Measurements from ENCODE around the gene TEX2. TPM values are rescaled to one million over a fixed set of nuclear protein-coding genes. Genes with fewer than 3 reads are reported as not detected.
A peak's percentile ranks its signal among the peaks of the same experiment; 100 is the strongest.

TEX2 gene
- total RNA-seq, 1 experiment from 2014 or later, result 20.1 TPM

GRCh38 chr17:64149196-64149595 is 113.9 kb downstream of the TEX2 start:
- no peaks in the 10 kb centered on the region for H3K27me3 ChIP-seq (ENCODE audit: control insufficient read depth, insufficient read depth, low read length)
- ATAC-seq, result no peak
- in situ Hi-C loops (cut with HindIII; ENCODE audit: low pct_unique_long_range_greater_than_20kb, low sequenced_read_pairs), result no loop called here
- TF ChIP-seq, protein P1, sequence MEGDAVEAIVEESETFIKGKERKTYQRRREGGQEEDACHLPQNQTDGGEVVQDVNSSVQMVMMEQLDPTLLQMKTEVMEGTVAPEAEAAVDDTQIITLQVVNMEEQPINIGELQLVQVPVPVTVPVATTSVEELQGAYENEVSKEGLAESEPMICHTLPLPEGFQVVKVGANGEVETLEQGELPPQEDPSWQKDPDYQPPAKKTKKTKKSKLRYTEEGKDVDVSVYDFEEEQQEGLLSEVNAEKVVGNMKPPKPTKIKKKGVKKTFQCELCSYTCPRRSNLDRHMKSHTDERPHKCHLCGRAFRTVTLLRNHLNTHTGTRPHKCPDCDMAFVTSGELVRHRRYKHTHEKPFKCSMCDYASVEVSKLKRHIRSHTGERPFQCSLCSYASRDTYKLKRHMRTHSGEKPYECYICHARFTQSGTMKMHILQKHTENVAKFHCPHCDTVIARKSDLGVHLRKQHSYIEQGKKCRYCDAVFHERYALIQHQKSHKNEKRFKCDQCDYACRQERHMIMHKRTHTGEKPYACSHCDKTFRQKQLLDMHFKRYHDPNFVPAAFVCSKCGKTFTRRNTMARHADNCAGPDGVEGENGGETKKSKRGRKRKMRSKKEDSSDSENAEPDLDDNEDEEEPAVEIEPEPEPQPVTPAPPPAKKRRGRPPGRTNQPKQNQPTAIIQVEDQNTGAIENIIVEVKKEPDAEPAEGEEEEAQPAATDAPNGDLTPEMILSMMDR (IDR thresholded peaks at IDR 0.05), result no peak
- TF ChIP-seq POLR2AphosphoS5 (IDR thresholded peaks at IDR 0.05; ENCODE audit: low read depth, low read length) (no peak), TCF7L2 (IDR thresholded peaks at IDR 0.05; ENCODE audit: low read depth, low read length) (no peak), REST (IDR thresholded peaks at IDR 0.05; ENCODE audit: insufficient read depth in 1 of 2, low read depth in 2 of 2, low read length in 1 of 2) (no peak), SIN3A (IDR thresholded peaks at IDR 0.05; ENCODE audit: borderline replicate concordance, insufficient read depth, low read depth, low read length) (no peak)
- intact Hi-C loops (cut with micrococcal nuclease; ENCODE audit: unreplicated experiment), result loop anchor here (5.0 kb wide), 1 partner anchor 133 kb away; no protein-coding TSS in a partner anchor
- POLR2A ChIA-PET, result interaction anchor here (1.2 kb wide), 1 partner anchor 133 kb away, joined by 5 read pairs; no protein-coding TSS in a partner anchor
- peaks cover 10% of the 10 kb centered on the region for H3K4me1 ChIP-seq (ENCODE audit: control insufficient read depth, insufficient read depth, low read length)
- no peak overlapping the region for H3K4me3 ChIP-seq (ENCODE audit: low read depth in 2 of 2, low read length in 2 of 2)
- no peak for DNase-seq (ENCODE audit: low read depth, low spot score)
- BruUV-seq (replicated peaks), result no TSS peak
- peaks cover 5% of the 10 kb centered on the region for H3K36me3 ChIP-seq (ENCODE audit: control insufficient read depth, insufficient read depth, low read length)
- H3K9me3 ChIP-seq (ENCODE audit: control insufficient read depth, insufficient read depth, low read depth, low read length), result no peaks in the 10 kb centered on the region
- no peak overlapping the region for H3K27ac ChIP-seq (ENCODE audit: low read length)
- CTCF ChIA-PET, result interaction anchor here (0.6 to 1.2 kb wide), 2 partner anchors 133 to 229 kb away, joined by 3 to 6 read pairs; no protein-coding TSS in a partner anchor

DNA sequence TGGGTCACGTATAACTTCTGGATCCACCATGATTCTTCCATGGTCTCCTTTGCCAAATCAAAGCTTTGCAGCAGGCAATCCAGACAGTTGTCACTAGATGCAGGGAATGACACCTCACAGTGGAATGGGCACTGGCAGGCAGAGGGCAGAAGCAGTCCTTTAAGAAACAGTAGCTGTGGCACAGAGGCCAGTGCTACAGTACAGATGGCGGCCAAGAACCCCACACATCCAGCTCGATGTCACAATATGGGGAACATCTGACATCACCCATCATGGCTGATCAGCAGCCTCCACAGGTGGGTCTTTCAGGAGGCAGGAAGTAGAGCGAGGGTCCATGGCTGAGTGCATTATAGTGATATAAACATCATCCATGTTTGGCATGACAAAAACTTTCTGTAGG is 114.4 kb downstream of the TEX2 start:
- peaks cover 10% of the 10 kb centered on the region for H3K4me1 ChIP-seq (ENCODE audit: control insufficient read depth, insufficient read depth, low read length)
- ATAC-seq (0 out of 2 replicates have a peak, but pooled peaks have one; percentile 28), DNase-seq (ENCODE audit: low read depth, low spot score) (no peak)
- in situ Hi-C loops (cut with HindIII; ENCODE audit: low pct_unique_long_range_greater_than_20kb, low sequenced_read_pairs) (no loop called here), intact Hi-C loops (cut with micrococcal nuclease; ENCODE audit: unreplicated experiment) (loop anchor here (5.0 kb wide), 1 partner anchor 134 kb away; no protein-coding TSS in a partner anchor)
- no peak overlapping the region for H3K4me3 ChIP-seq (ENCODE audit: low read depth in 2 of 2, low read length in 2 of 2)
- H3K27me3 ChIP-seq (ENCODE audit: control insufficient read depth, insufficient read depth, low read length), result no peaks in the 10 kb centered on the region
- H3K27ac ChIP-seq (ENCODE audit: low read length), result peak overlapping the region; percentile 93; the same call in 1 of the 2 replicates
- no TSS peak for BruUV-seq (replicated peaks)
- no peak for TF ChIP-seq SIN3A (IDR thresholded peaks at IDR 0.05; ENCODE audit: borderline replicate concordance, insufficient read depth, low read depth, low read length)
- TF ChIP-seq POLR2AphosphoS5 (IDR thresholded peaks at IDR 0.05; ENCODE audit: low read depth, low read length), result no peak
- TF ChIP-seq TCF7L2 (IDR thresholded peaks at IDR 0.05; ENCODE audit: low read depth, low read length), result no peak
- TF ChIP-seq, protein P1 (IDR thresholded peaks at IDR 0.05), result no peak; the same call in 1 of the 2 replicates
- TF ChIP-seq REST (IDR thresholded peaks at IDR 0.05; ENCODE audit: insufficient read depth in 1 of 2, low read depth in 2 of 2, low read length in 1 of 2), result no peak
- ChIA-PET POLR2A (interaction anchor here (1.2 kb wide), 1 partner anchor 134 kb away, joined by 5 read pairs; no protein-coding TSS in a partner anchor), CTCF (interaction anchor here (0.6 to 1.2 kb wide), 2 partner anchors 133 to 229 kb away, joined by 3 to 6 read pairs; no protein-coding TSS in a partner anchor)
- no peaks in the 10 kb centered on the region for H3K9me3 ChIP-seq (ENCODE audit: control insufficient read depth, insufficient read depth, low read depth, low read length)
- peaks cover 5% of the 10 kb centered on the region for H3K36me3 ChIP-seq (ENCODE audit: control insufficient read depth, insufficient read depth, low read length)

Data from Panc1 (cell line).